Uterus (tissue), 2 donors: Measurements from ENCODE around the gene AGXT.

Experiments
- CTCF ChIP-seq, 4 experiments: fragments of 200-600 bp in 2 of 4; fragments of 450-650 bp in 2 of 4; sonication (generic) in 2 of 4; IDR thresholded peaks; one replicate each; pipeline ENCODE4 v1.5.1; 2016 to 2019; ENCODE audit warnings: antibody characterized with exemption in 4 of 4, mild to moderate bottlenecking in 2 of 4, moderate library complexity in 1 of 4
- POLR2A ChIP-seq, 2 donors: fragments of 450-650 bp; IDR thresholded peaks; one replicate each; pipeline ENCODE4 v1.6.1; 2016; ENCODE audit warnings: antibody characterized with exemption in 2 of 2, mild to moderate bottlenecking in 1 of 2, moderate library complexity in 1 of 2

DNA sequence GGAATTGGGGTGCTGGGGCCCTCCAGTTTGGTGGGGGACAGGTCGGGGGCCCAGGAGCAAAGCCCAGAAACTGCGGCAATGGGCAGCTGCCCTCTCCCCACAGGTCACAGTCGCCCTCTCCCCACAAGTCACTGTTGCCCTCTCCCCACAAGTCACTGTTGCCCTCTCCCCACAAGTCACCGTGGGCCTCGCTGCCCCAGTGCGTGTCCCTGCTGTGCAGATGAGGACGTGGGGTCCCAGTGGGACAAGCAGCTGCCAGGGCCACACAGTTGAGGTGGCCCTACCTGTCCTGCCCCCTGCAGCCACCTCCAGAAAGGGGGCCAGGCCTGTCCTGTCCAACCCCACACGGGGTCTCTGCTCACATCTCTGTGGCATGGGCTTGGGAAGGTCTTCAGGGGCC, 13.0 kb upstream of the AGXT start:
- TF ChIP-seq CTCF (IDR thresholded peaks at IDR 0.05) (no peak), POLR2A (IDR thresholded peaks at IDR 0.05) (no peak)
